Astrocyte (in vitro differentiated cells and primary cell): ENCODE data around the gene NRGN.

Experiments
- EZH2 ChIP-seq: IDR thresholded peaks from 2 replicates; pipeline ENCODE4 v1.6.1; 2012; ENCODE audit warnings: mild to moderate bottlenecking, low read length, inconsistent platforms; ENCODE audit not compliant: insufficient read depth
- TF ChIP-seq, protein P1 (sequence below): IDR thresholded peaks from 2 replicates; pipeline ENCODE4 v1.5.1; 2011; ENCODE audit warnings: low read depth, mild to moderate bottlenecking, inconsistent platforms, low read length, moderate library complexity; ENCODE audit not compliant: insufficient read depth

DNA sequence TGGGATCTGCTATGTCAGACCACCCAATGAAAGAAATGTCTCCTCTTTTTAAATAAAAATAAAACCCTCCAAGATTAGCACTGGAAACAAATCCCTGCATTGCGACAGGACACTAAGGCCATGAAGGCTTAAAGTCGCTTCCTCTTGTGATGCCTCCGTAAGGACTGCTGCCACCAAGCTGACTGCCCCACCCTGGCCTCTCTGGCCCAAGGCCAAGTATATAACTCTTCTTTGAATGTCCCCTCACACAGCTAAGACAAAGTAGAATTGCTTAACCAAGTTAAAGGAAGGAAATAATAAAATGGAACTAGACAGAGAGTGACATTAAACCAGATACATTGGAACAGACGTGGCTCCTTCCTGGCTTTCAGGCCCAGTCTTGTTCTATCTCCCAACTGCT is 7.5 kb upstream of the NRGN start:
- TF ChIP-seq, protein P1, sequence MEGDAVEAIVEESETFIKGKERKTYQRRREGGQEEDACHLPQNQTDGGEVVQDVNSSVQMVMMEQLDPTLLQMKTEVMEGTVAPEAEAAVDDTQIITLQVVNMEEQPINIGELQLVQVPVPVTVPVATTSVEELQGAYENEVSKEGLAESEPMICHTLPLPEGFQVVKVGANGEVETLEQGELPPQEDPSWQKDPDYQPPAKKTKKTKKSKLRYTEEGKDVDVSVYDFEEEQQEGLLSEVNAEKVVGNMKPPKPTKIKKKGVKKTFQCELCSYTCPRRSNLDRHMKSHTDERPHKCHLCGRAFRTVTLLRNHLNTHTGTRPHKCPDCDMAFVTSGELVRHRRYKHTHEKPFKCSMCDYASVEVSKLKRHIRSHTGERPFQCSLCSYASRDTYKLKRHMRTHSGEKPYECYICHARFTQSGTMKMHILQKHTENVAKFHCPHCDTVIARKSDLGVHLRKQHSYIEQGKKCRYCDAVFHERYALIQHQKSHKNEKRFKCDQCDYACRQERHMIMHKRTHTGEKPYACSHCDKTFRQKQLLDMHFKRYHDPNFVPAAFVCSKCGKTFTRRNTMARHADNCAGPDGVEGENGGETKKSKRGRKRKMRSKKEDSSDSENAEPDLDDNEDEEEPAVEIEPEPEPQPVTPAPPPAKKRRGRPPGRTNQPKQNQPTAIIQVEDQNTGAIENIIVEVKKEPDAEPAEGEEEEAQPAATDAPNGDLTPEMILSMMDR = no peak
- no peak for TF ChIP-seq EZH2
